Measurements from ENCODE around the gene PRKCE. TPM values are rescaled to one million over a fixed set of nuclear protein-coding genes. Genes with fewer than 3 reads are reported as not detected.
A peak's percentile ranks its signal among the peaks of the same experiment; 100 is the strongest.
"Not testable (repeated sequence)": the region's sequence is repeated elsewhere in the genome, so short reads cannot be mapped to it uniquely, and the experiment has no call there.

PRKCE gene
- polyA plus RNA-seq, 3 donors, result 8.3 to 9.1 (median 8.8) TPM

DNA sequence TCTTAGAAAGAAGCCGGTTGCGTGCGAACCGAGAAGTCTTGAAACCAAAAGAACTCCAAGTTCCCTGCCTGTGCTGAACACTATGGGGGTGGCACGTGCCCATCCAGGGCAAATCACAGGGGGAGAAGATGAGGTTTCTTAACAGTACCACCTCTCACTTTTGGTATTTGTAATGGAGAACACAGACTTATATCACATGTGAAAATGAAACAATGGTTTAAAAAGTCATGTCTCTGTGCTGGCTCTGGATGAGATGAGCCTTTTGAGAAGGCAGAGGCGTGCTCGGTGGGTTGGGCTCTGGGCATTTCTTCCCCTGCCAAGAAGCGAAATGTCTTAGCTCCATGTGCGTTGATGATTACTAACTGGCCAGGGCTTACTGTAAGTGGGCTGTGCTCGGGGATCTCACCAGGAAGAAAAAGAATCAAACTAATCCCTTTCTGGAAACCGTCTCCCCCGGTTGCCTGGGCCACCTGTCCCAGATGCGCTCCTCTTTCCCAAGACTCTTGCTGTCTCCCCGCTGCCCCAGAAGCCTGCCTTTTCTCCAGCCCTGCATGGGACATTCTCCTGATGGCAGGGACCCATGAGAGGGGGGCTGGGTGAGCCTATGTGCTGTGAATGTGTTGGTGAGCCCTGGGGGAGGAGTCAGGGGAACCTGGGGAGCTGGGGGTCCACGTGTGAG is 252.9 kb downstream of the PRKCE start:
- no peak for DNase-seq (ENCODE audit: extremely low read depth in 1 of 11, low read depth in 9 of 11, low spot score in 4 of 11)

DNA sequence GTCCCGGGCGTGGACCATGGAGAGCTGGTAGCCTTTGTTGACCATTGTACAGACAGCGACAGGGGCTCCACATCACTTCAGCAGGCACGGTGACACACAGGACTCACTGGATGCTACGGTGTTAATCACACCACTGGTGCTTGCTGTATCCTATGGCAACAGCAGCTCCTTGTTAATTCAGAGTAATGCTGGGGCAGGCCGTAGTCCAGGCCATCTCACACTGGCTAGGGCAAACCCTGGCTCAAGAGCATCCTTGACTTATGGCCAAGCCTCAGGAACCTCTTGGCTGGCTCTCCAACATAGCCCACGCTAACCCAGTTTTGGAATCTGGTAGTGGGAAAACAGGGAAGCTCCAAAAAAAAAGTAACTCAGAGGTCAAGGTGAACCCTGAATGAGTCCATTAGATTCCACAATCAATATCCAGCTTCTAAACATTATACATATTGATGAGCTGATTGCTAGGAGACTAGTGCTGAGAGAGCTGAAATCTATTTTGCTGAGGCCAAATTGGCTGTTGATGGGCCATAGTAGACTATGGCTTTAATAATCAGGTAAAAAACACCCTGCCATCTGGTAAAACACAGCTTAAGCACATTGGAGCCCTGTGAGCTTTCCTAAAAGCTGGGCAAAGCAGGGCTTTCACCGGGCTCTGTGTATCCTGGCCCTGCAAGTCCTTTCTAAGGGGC is 253.6 kb downstream of the PRKCE start:
- DNase-seq (ENCODE audit: extremely low read depth in 1 of 11, low read depth in 9 of 11, low spot score in 4 of 11), result no peak

DNA sequence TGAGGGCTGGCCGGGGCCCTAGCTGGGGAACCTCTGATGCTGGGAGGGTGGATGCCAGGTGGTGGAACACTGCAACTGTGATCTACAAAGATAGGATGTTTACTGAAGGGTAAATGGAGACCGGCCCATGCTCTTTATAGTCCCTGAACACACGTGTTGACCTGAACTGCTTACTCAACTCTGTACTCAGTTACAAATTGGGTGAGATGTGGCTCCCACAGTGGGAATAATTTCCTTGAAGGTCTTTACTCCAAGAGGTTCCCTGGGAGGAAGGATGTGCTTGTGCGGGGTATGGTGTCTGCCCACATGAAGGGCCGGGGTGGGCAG is 254.1 kb downstream of the PRKCE start:
- DNase-seq (ENCODE audit: extremely low read depth in 1 of 11, low read depth in 9 of 11, low spot score in 4 of 11), result no peak

DNA sequence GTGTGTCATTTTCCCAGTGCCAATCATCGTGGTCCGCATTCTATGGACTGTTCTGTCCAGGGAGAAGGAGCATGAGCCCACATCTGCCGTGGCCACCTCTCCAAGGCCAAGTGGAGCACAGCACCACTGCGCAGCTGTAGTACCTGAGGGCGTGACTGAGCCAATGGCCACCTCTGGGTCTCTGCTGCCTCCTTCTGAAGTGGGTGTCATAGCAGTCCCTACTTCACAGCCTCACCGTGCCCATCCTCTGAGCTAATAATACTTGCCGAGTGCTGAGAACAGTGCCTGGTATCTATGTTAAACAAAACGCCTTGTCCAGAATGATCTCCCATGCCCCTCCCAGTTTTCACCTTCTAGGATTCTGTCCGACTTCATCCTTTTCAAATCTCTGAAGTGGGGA is 256.1 kb downstream of the PRKCE start:
- no peak for DNase-seq (ENCODE audit: extremely low read depth in 1 of 11, low read depth in 9 of 11, low spot score in 4 of 11)

DNA sequence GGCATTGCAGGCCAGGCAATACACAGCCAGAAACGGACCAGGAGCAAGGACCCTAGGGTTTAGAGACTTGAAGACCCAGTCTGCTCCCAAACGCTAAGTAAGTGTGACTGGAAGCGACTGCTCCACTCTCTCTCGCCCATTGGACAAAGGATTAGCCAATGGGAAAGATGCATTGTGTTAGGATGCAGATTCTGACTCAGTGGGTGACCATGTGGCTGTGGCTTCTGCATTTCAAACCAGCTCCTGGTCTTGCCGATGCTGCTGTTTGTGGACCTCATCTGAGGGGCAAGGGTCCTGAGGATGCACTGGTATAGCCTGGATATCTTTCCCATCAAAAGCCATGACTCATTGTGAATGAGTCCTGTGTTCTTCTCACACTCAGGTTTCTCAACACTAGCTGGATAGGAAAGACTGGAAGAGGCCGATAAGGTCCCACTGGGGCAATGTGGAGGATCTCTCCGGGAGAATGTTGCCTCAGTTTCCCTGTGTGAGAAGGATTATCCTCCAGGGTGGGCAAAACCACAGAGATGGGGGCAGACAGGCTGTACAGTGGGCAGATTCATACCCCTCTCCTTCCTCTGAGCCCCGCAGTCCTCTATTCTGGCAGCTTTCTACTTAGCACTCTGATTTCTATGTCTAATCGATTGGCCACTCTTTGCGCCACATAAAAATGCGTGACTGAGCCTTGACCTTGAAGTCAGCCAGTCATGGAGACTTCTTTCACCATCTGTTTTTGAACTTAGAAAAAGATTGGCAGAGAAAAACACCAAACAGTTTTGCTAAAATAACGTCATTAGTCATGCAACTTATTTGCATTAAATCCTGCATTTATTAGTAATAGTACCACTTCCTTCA is 257.1 kb downstream of the PRKCE start:
- DNase-seq (ENCODE audit: extremely low read depth in 1 of 11, low read depth in 9 of 11, low spot score in 4 of 11), result no peak

DNA sequence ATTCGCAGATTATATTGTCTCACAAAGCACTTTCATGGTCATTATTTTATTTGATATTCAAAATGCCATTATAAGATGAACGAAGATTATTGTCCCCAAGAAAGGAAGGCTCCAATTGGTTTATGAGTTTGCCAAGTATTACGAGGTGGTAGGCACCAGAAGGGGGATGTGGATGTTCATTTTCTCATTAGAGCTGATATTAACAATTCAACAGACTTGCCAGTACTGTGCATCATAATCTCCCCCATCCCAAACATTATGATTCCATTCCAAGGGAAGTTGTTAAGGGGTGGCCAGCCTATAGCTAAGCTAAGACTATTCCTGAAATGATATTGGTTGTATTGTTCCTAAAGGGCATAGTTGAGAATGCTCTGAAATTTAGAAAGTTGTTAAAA is 257.7 kb downstream of the PRKCE start:
- no peak for DNase-seq (ENCODE audit: extremely low read depth in 1 of 11, low read depth in 9 of 11, low spot score in 4 of 11)

DNA sequence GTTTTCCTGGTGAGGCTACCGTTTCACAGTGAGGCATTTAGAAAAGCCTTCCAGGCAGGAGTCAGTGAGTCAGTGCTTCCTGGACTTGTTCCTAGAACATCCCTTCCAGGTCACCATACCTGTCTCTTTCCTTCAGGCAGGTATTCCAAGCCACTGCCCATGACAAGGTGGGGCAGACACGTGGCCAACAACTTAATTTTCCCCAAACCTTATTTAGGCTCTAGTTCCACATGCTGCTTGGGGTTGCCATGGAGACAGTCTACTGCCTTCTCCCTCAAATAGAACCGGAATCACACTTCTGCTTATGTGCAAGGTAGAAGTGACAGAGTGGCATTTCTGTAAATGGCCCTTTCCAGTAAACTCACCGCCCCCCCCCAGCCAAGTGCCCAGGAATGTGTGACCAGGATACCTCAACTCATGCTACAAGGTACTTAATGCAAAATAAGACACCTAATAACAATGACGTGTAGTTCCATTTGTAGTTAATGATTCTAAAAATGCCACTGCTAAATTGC is 258.3 kb downstream of the PRKCE start:
- DNase-seq (ENCODE audit: extremely low read depth in 1 of 11, low read depth in 9 of 11, low spot score in 4 of 11), result peak in 2 of 11 donors; percentile 46 to 57

DNA sequence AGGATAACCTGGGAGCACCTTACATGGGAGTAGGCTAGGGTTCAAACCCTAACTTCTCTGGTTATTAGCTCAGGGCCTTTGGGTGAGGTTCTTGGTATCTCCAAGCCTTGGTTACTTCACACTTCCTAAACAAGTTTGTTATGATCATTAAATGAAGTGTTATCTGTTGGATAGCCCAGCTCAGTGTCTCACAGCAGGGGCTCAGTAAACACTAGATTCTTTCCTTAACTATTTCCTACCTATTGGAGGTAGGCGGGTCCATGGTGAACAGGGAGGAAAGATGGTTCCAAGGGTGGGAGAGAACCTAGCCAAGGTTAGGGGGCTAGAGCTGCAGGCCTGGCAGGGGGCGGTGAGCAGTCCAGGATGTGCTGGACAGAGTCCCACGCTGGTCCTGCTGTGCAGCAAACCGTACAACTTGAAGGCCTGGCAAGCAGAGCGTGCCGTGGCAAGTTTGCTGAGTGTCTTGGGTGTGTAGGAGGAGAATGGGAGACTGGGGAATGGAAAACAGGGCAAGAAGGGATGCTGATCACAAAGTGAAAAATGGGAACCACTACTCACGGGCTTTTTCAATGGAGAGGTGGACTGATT is 259.1 kb downstream of the PRKCE start:
- DNase-seq (ENCODE audit: extremely low read depth in 1 of 11, low read depth in 9 of 11, low spot score in 4 of 11), result no peak

DNA sequence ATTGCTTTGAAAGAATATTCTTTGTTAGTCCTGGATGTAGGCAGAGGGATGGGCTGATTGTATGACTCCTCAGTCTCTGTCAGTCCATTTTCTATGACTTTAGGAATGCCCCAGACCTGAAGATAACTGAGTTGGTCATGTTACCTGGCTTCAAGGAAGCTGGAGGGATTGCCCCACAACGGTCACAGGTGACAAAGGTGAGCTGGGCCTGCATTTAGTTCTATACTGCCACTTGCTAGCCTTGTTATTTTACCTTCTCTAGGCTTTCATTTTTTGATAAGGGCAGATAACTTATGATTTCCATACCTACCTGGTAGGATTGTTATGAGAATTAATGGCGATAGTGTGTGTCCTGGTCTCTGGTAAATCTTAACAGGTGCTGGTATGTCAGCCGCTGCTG is 260.1 kb downstream of the PRKCE start:
- no peak for DNase-seq (ENCODE audit: extremely low read depth in 1 of 11, low read depth in 9 of 11, low spot score in 4 of 11)

DNA sequence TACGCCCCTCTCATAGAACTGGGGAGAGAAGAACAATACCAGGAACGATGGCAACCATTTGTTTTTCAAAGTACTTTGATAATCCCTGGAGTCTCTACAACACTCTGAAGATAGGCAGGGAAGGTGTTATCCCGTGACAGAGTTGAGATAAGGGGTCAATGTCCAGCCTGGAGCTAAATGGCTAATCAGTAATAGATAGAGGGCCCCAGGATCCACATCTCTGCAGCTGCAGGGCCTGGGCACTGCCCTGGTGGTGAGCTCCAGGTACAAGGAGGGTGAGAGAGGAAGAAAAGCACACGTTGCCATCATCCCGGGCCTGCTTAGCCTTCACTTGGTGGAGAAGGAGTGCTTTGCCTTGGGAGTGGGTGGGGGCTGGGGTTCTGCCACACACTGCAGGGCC is 260.6 kb downstream of the PRKCE start:
- no peak for DNase-seq (ENCODE audit: extremely low read depth in 1 of 11, low read depth in 9 of 11, low spot score in 4 of 11)

DNA sequence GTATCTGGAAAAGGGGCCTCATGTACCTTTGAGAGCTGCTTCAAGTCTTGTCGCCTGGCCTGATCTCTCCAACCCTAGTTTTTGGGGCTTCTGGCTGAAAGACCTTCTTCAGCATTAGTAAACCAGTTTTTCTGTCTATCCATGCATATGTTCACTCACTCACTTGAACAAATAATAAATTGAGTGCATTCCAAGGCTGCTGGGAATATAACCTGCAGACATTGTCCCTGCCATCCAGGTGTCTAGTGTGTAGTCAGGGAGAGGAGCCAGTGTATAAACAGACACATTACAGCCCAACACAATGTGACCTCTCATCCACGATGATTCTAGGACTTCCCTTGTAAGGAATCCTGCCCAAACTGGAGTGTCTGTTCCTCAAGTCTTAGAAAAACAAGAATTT is 262.1 kb downstream of the PRKCE start:
- no peak for DNase-seq (ENCODE audit: extremely low read depth in 1 of 11, low read depth in 9 of 11, low spot score in 4 of 11)

DNA sequence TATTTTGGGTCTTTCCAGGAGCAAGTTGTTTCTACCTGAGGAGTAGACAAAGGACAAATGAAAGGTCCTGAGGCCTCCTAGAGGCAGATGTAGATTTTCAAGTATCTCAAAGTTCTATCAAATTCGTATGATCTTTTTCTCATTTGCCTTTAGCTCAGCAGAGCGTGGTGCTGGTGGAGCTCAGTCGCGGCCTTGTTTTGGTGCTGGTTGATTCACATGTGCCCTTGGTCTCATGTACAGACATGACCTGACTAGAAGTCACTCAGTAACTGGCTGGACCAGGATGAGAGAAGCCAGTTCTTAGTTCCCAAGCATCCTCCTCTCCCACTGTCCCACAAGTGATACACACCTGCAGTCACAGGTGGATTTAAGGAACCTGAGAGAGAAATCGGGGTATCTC is 264.0 kb downstream of the PRKCE start:
- DNase-seq (ENCODE audit: extremely low read depth in 1 of 11, low read depth in 9 of 11, low spot score in 4 of 11), result no peak

DNA sequence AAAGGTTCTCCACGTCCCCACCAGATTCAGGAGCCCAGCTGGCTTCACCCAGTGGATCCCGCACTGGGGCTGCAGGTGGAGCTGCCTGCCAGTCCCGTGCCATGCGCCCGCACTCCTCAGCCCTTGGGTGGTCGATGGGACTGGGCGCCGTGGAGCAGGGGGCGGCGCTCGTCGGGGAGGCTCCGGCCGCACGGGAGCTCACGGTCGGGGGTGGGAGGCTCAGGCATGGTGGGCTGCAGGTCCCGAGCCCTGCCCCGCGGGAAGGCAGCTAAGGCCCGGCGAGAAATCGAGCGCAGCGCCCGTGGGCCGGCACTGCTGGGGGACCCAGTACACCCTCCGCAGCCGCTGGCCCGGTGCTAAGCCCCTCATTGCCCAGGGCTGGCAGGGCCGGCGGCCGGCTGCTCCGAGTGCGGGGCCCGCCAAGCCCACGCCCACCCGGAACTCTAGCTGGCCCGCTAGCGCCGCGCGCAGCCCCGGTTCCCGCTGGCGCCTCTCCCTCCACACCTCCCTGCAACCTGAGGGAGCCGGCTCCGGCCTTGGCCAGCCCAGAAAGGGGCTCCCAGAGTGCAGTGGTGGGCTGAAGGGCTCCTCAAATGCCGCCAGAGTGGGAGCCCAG is 266.2 kb downstream of the PRKCE start:
- not testable (repeated sequence) for DNase-seq (ENCODE audit: extremely low read depth in 1 of 11, low read depth in 9 of 11, low spot score in 4 of 11)

DNA sequence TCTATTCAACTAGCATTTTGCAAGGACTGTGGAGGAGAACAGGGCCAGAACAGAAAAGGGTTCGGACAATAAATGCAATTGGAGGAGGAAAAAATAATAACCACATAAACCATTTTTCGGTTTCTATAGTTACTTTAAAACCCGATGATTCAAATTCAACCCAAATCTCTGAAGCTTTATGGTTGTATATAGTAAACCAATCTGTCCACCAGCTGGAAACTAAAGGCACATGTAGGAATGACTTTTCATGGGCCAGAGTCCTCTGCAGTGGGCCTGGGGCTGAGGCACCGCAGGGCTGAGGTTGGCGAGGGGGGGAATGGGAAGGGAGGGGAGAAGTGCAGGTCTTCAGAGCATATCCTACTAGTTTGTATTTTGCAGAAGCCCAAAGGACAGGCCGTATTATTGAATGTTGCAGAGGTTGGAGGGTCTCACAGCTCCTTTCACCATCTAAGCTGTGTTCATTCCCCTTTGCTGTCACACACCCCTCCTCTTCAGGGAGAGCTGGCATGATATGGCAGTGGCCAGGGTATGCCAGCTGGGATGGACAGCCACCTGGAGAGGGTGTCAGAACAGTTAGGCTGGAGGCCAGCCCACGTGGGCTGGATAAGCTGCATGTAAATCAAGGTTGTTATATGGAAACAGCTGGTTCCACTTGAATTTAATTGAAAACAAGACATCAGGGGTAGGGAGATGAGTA is 267.1 kb downstream of the PRKCE start:
- no peak for DNase-seq (ENCODE audit: extremely low read depth in 1 of 11, low read depth in 9 of 11, low spot score in 4 of 11)

DNA sequence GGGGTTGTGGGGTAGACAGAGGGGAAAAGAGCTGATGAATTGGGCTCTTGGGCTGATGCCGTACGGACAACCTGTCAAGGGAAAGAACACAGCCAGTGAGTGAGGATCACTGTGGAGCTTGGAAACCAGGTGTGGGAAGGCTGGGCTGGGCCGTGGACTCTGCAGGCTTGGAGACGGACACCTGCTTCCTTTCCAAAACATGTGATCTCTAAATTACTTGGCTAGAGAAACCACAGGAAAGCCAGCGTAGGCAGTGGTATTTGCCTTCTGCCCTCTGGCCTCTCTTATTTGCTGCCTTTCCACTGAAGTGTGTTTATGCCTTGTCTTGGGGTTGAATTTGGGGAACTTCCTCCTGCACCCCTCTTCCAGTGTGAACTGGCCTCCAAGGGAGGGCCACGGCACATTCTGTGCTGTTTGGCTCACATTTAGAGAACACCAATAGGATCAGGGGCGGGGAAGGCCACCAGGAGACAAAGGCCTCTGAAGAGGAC is 267.7 kb downstream of the PRKCE start:
- DNase-seq (ENCODE audit: extremely low read depth in 1 of 11, low read depth in 9 of 11, low spot score in 4 of 11), result no peak

DNA sequence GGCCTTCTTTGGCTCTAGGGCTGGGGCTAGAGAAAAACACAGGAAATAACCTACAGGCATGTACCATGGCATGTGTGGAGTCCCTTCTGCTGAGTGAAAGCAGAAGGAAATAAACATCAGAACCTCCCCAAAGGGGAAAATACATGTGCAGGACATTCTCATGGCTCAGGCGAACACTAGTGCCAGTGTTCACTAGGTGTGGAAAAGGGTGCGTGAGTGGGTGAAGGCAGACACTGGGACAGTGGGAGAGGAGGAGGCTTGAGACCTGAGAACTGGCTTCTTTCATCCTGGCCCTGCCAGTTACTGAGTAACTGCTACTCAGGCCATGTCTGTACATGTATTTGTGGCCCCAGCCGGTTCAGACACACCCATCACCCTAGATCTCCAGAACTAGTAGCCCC is 268.2 kb downstream of the PRKCE start:
- DNase-seq (ENCODE audit: extremely low read depth in 1 of 11, low read depth in 9 of 11, low spot score in 4 of 11), result no peak

DNA sequence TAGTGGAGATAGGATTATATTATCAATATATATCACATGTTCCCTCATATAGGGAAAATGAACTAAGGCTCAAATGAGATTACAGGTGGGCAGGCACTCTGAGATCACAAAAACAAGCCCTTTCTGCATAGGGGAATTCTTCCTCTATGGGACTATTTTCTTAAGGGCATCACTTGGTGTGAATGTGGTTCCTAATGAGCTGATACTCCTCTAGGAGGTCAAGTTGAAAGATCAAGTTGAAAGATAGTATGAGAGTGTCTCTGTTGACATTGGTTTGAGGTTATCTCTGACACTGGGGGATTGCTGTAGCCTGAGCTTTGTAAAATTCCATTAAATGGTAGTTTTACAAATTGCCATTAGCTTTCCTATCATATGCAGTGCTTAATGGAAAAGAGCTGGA is 270.4 kb downstream of the PRKCE start:
- DNase-seq (ENCODE audit: extremely low read depth in 1 of 11, low read depth in 9 of 11, low spot score in 4 of 11), result no peak

DNA sequence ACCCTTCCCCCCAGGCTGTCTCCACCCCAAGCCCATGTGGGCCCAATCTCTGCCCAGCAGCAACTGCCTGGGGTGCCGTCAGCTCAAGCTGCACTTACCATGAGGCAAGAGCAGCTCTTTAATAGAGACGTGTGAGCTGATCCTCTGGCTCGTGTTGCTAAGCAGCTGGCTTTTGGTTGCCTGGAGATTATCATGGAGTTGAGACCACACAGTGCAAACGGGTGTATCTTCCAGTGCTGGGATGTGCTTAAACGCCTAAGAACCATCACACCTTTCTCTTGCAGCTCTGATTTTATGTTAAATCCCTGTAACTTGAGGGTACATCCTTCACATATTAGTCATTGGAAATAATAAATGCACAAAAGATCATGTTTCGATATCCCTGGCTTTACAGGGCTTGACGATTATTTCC is 271.1 kb downstream of the PRKCE start:
- no peak for DNase-seq (ENCODE audit: extremely low read depth in 1 of 11, low read depth in 9 of 11, low spot score in 4 of 11)

DNA sequence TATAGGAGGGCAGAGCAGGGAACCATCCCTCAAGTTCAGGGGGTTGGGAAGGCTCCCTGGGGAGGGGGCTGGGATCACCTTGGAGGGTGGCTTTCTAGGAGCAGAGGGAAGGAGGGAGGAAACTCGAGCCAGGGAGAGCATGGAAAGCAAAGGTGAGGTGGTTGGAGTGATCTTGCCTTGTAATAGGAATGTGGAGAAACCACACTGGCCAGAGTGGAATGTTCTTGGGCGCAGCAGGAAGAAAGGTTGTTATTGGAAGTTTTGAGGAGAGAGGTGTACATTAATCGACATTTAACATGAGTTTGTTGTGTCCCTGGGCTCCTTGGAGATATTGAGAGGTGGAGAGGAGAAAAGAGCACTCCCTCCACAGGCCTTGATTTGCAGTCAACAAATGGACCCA is 272.2 kb downstream of the PRKCE start:
- no peak for DNase-seq (ENCODE audit: extremely low read depth in 1 of 11, low read depth in 9 of 11, low spot score in 4 of 11)

All from renal cortex interstitium (tissue), 11 donors.